Pancreas (tissue), 10 donors: ENCODE measurements around the gene ADAMTSL1. TPM values are rescaled to one million over a fixed set of nuclear protein-coding genes. Genes with fewer than 3 reads are reported as not detected.

Source experiments
- ATAC-seq, 4 donors: fragments of 200-7000 bp; cut with Tn5 transposase; one replicate each; pipeline versions ENCODE4 v1.8.0 to v1.9.1; 2020; ENCODE audit warnings: mild to moderate bottlenecking in 4 of 4, moderate library complexity in 4 of 4
- DNase-seq, 6 donors: peaks; one replicate each; pipeline ENCODE4 v3.0.0-alpha.2; 2020
- FAIRE-seq: peaks from 2 replicates; lab custom pipeline; 2012; peaks lifted over from hg19 to GRCh38; lab: Jason Lieb, UNC
- H3K27ac ChIP-seq, 4 donors: fragments of 200-600 bp; sonication (generic); 1 replicate in 3 of 4; 2 replicates in 1 of 4; pipeline versions ENCODE4 v1.5.0 to v1.8.0; 2020
- H3K27me3 ChIP-seq, 4 donors: fragments of 200-600 bp; one replicate each; pipeline ENCODE4 v1.8.0; 2021
- H3K36me3 ChIP-seq, 3 donors: fragments of 200-600 bp; sonication (generic) in 1 of 3; one replicate each; pipeline versions ENCODE4 v1.5.0 to v1.8.0; 2020 to 2021
- H3K4me1 ChIP-seq, 3 donors: fragments of 200-600 bp; one replicate each; pipeline ENCODE4 v1.8.0; 2021
- H3K4me3 ChIP-seq, 4 donors: fragments of 200-600 bp; sonication (generic) in 2 of 4; one replicate each; pipeline versions ENCODE4 v1.5.0 to v1.8.0; 2020 to 2021
- H3K9me3 ChIP-seq, 4 donors: fragments of 200-600 bp; one replicate each; pipeline ENCODE4 v1.8.0; 2021
- CTCF ChIP-seq, 4 donors: fragments of 200-600 bp; sonication (generic) in 3 of 4; IDR thresholded peaks; one replicate each; pipeline versions ENCODE4 v1.5.0 to v1.8.0; 2021; ENCODE audit warnings: antibody characterized with exemption in 4 of 4
- WGBS, 2 donors: extraction: QIAGEN DNeasy Blood & Tissue Kit; methylation state at CpG; one replicate each; pipeline ENCODE4 v1.1.7; 2013; 5-methylcytosine and 5-hydroxymethylcytosine counted together
- intact Hi-C, 3 donors: fragments of 100-400 bp; cut with DNase I; formaldehyde crosslinking; loops; one replicate each; pipeline versions ENCODE4 v1.11.1 to v1.14.2; 2022
- polyA plus RNA-seq, 2 donors: library from polyadenylated mRNA; stranded (reverse); fragments of 200-250 nt; gene quantifications; one replicate each; pipeline ENCODE4 v1.2.3, GENCODE V29; 2013
- total RNA-seq, 6 donors: library from RNA; stranded (reverse); fragmentation: NEBNext Ultra II Directional in 4 of 6; extraction: Animal tissue kit (Norgen Biotek cat#: 25700) in 4 of 6; gene quantifications; one replicate each; pipeline versions ENCODE4 v1.2.1 to v1.2.4, GENCODE V29; 2021 to 2023
- donor health status: healthy with polysubstance abuse.
- donor health status: DM: no; HTN: no; CAD: no; lungs with moderate emphysema.
- donor health status: DM: no; HTN: no; CAD: no.
- donor health status: control.
- donor health status: control.
- donor health status: Bipolar disorder and iron deficiency.
- donor health status: DM: yes; HTN: yes; CAD: no.
- donor health status: DM: no; HTN: no; CAD: no.
- donor health status: DM: no; HTN: no; CAD: no.
- donor health status: DM: yes; HTN: yes; CAD: no.

ADAMTSL1 gene
- total and polyA plus RNA-seq, 8 donors: 0.24 to 2.1 (median 0.67) TPM

- DNase-seq: no peak
- TF ChIP-seq CTCF (IDR thresholded peaks at IDR 0.05): no peak
- 83 to 90% methylated on average over 8 of the region's 8 CpGs for WGBS, 2 donors
- intact Hi-C loops: no loop called here
- no peak for ATAC-seq
- Histone ChIP-seq H3K4me3 (no peak overlapping the region), H3K27ac (no peak overlapping the region), H3K27me3 (no peaks in the 10 kb centered on the region), H3K36me3 (no peaks in the 10 kb centered on the region), H3K9me3 (no peaks in the 10 kb centered on the region), H3K4me1 (no peaks in the 10 kb centered on the region)
- no peak for FAIRE-seq
Measured at GRCh38 chr9:18941060-18941740, 467.2 kb downstream of the ADAMTSL1 start.

DNA sequence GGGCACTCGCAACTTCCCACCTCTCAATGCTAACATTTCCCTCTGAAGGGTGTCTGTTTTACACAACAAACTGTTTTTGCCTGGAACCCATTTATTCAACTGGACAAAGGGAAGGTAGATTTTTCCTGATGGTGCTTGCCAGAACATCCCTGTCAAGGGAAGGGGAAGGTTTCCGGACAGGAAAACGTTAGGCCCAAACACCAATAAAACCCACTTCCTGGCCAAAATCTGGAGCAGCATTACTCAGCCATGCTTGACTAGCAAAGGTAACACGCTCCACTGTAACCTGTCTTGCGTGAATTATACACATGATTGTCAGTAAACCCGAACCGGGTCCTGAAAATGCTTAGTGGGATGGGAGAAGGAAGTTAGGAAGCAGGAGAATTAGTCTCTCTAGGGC is 468.8 kb downstream of the ADAMTSL1 start:
- Histone ChIP-seq H3K9me3 (no peaks in the 10 kb centered on the region), H3K27me3 (no peaks in the 10 kb centered on the region), H3K4me3 (no peak overlapping the region), H3K36me3 (no peaks in the 10 kb centered on the region), H3K27ac (no peak overlapping the region), H3K4me1 (no peaks in the 10 kb centered on the region)
- intact Hi-C loops: no loop called here
- TF ChIP-seq CTCF (IDR thresholded peaks at IDR 0.05): no peak
- ATAC-seq (no peak), DNase-seq (no peak), FAIRE-seq (no peak)
- WGBS, 2 donors: 60 to 77% methylated on average over 7 of the region's 7 CpGs

GRCh38 chr9:18947892-18948339 is 474.0 kb downstream of the ADAMTSL1 start:
- no peak overlapping the region for H3K4me3 ChIP-seq
- no peaks in the 10 kb centered on the region for H3K4me1 ChIP-seq
- peak in 1 of 4 donors; percentile 30 for ATAC-seq
- H3K36me3 ChIP-seq: no peaks in the 10 kb centered on the region
- no peak overlapping the region for H3K27ac ChIP-seq
- intact Hi-C loops: no loop called here
- no peak for DNase-seq
- FAIRE-seq: no peak
- no peak for TF ChIP-seq CTCF (IDR thresholded peaks at IDR 0.05)
- WGBS, 2 donors: 65 to 70% methylated on average over 4 of the region's 4 CpGs
- H3K27me3 ChIP-seq: no peaks in the 10 kb centered on the region
- no peaks in the 10 kb centered on the region for H3K9me3 ChIP-seq

GRCh38 chr9:18951936-18952335 is 478.0 kb downstream of the ADAMTSL1 start:
- H3K9me3 ChIP-seq: no peaks in the 10 kb centered on the region
- no peaks in the 10 kb centered on the region for H3K27me3 ChIP-seq
- ATAC-seq (no peak), DNase-seq (no peak), FAIRE-seq (no peak)
- intact Hi-C loops: no loop called here
- TF ChIP-seq CTCF (IDR thresholded peaks at IDR 0.05): no peak
- H3K4me3 ChIP-seq: no peak overlapping the region
- no peak overlapping the region for H3K27ac ChIP-seq
- 37 to 62% methylated on average over 1 of the region's 1 CpG for WGBS, 2 donors
- no peaks in the 10 kb centered on the region for H3K4me1 ChIP-seq
- H3K36me3 ChIP-seq: no peaks in the 10 kb centered on the region

DNA sequence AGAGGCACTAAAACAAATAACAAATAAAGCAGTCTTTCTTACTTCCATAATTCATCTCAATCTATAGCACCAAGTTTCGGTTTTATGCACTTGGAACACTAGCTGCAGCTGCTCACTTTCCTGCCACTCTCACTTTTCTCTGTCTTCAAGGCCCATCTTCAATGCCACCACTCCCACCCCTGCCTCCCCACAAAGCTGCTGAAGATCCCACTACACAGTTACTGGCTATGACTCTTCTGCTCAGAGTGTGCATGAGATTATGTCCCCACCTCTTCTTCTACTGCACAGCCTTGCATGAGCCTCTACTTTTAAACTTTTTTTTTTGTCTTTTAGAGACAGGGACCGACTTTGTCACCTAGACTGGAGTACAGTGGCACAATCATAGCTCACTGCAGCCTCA is 481.7 kb downstream of the ADAMTSL1 start:
- Histone ChIP-seq H3K27me3 (no peaks in the 10 kb centered on the region), H3K36me3 (no peaks in the 10 kb centered on the region), H3K27ac (no peak overlapping the region), H3K9me3 (no peaks in the 10 kb centered on the region), H3K4me1 (no peaks in the 10 kb centered on the region), H3K4me3 (no peak overlapping the region)
- TF ChIP-seq CTCF (IDR thresholded peaks at IDR 0.05): no peak
- intact Hi-C loops: no loop called here
- no peak for DNase-seq
- FAIRE-seq: no peak
- 48 to 61% methylated on average over 2 of the region's 2 CpGs for WGBS, 2 donors
- no peak for ATAC-seq
